CD4-positive, alpha-beta T cell treated with Interleukin-6 for 4 hours (primary cell): ENCODE data around the gene PARP6.
"Not testable (repeated sequence)": the region's sequence is repeated elsewhere in the genome, so short reads cannot be mapped to it uniquely, and the experiment has no call there.

Experiments
- DNase-seq: peaks from one replicate; pipeline ENCODE4 v3.0.0-alpha.2; 2020; ENCODE audit warnings: mixed read lengths

The PARP6 gene

DNA sequence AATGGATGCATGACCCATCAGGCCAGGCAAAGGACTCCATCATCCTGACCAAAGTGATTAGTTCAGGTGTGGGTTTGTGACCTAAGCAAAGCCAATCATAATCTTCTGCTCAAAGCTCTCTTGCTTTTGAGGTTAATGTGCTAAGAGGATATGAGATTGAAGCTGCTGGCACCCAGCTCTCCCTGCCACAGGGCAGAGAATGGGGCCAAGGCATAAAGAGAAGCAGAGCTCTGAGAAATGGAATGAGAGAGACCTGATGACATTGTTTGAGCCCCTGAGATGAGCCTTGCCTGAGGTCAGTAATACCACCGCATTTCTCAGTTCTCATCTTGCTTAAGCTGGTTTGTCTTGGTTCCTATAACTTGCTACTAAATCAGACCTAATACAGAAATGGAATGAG lies 6.4 kb upstream of the PARP6 start:
- no peak for DNase-seq

DNA sequence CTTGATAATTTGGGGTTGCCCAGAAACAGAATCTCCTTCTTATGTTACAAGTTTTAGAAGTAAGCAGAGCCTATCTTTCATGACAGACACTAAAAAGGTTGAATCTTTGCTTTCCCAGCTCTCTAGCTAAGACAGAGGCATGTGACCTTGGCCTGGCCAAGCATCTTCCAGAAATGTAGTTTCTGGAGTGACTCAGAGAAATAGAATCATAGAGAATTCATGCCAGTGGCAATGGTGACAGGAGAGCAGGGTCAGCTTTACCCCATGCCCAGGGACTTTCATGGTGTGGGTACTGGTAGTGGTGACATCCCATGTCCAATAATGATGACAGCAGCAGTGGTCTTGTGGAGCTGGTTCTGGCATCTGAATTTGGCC lies 4.0 kb upstream of the PARP6 start:
- no peak for DNase-seq

DNA sequence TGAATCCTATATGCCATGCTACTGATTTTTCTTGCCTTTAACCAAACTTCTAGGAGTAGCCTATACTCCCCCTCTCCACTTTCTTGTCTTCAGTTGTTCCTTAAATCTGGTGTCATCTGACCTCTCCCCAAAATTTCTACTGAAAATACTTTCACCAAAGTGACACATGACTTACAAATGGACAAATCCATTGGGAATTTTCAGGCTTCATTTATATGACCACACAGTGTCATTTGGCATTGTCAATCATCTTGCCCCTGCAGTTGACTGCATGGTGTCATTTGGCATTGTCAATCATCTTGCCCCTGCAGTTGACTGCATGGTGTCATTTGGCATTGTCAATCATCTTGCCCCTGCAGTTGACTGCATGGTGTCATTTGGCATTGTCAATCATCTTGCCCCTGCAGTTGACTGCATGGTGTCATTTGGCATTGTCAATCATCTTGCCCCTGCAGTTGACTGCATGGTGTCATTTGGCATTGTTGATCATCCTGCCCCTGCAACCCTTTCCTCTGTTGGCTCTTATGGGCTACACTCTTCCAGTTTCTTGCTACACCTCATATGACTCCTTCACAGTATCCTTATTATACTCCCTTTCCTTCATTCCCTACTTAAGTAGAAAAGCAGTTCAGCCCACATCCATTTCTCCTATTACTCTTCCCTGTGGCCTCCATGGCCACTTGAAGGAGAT lies 3.4 kb upstream of the PARP6 start:
- DNase-seq = not testable (repeated sequence)

DNA sequence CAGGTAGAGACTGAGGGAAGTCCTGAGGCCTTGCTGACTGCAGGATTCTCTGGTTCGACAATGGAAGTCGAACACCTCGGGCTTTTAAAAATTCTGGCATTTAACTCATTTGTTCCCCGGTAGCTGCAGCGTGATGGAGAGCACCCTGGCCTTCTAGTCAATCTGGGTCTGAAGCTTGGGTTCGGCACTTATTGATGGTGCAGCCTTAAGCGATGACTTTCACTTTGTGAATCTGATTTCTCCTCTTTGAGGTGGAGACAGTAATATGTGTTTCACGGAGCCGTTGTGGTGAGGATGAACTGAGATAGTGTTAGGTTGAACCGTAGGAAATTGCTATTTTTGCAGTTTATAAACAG lies 621 bp upstream of the PARP6 start:
- DNase-seq = no peak

DNA sequence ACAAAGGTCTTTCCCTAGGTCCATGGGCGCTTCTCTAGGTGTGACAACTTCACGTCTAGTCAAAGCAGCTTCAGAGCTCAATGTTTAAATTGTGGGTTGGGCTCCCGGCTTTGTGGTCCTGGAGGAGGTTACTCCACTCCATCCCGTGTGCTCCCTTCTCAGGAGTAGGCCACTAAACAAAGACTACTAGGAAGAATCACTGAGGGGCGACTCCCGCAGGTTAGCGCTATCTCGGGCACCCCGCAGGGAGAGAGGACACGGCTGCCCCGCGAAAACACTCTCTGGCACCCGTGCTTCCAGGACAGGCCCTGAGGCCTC lies 500 bp downstream of the PARP6 start:
- DNase-seq = no peak

DNA sequence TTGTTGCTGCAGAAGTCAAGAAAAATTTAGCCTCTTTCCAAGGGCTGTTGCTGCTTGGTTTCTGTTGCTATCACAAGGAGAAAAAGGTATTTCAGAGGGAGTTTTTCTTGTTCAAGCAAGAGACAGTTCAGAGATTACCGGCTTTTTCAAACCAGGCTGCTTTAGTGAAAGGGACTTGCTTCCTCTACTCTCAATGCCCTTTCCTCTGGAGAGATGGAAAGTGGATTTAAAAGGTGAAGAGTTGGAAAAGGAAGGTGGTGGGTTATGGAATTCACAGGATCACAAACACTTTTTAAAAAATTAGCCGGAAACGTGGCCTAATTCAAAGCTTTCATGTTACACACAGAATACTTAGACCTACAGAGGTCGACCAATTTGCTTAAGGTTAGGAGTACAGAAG lies 1.1 kb downstream of the PARP6 start:
- no peak for DNase-seq

DNA sequence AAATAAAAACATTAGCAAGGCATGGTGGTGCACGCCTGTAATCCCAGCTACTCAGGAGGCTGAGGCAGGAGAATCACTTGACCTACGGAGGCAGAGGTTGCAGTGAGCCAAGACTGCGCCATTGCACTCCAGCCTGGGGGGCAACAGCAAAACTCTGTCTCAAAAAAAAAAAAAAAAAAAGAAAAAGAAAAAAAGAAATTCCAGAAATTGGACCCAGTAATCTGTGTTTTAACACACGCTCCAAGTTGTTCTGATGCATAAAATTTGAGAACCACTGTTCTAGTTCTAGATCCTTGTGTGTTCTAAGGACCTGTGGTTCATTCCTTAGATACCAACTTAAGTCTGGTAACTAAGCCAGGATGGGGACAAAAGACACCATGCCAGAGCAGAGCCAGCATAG lies 2.6 kb downstream of the PARP6 start:
- DNase-seq = no peak

DNA sequence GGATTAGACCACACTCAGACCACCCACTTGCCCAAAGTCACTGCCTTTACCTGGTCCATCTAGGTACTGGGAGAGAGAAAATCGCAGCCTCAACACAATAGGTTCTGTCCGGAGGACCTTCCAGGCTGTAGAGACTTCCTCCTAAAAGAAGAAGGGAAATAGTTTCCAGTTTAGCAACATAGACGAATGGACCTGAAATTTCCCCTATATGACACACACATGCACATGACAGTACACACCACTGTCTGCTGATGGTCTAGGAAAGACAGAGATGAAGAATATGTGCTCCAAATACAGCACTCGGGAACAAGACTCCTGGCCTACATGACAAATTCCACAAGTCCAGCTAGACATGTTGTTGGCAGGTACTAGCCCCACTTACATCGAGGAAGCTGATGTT lies 7.3 kb downstream of the PARP6 start:
- no peak for DNase-seq

DNA sequence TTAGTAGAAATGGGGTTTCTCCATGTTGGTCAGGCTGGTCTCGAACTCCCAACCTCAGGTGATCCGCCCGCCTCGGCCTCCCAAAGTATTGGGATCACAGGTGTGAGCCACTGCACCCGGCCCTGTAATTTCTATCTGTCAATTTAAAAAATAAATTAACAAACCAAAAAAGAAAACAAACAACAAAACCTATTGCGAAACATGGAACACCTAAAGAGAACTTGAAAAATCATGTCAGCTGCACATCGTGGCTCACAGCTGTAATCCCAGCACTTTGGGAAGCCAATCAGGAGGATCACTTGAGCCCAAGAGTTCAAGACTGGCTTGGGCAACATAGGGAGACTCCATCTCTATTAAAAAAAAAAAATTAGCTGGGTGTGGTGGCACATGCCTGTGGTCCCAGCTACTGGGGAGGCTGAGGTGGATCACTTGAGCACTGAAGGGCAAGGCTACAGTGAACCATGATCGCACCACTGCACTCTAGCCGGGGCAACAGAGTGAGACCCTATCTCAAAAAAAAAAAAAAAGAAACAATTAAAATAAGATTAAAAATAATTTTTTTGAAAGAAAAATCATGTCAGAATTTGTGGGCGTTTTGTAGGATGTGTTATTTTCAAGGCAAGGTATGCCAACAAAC lies 19.6 kb downstream of the PARP6 start:
- no peak for DNase-seq

DNA sequence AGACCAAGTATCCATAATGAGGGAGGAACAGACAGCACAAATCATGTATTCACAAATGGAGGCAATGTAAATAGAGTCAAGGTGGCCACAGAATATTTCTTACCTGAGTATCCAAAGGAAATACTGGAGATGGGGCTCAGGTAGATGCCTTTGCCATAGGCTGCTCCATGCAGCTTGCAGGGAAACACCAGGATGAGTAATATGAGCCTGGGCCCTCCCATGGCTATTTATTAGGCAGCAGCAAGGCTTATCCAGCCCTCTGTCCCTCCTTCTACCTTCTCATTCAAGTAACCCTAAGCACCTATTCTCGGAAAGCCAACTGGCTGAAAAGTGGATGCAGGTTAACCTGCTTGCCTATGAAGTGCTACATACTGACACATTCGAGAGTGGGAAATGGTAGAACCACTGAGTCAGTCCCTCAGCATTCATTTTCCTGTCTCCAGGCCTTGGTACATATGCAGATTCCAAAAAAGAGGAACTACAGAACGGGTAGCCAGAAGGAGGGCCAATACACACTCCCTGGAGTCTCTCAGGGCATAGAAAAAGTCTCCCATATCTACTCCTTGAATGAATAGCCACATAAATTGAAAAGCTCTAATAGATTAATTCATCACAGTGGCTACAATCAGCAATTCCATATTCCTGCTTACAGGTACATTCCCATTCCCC lies 23.1 kb downstream of the PARP6 start:
- DNase-seq = no peak

DNA sequence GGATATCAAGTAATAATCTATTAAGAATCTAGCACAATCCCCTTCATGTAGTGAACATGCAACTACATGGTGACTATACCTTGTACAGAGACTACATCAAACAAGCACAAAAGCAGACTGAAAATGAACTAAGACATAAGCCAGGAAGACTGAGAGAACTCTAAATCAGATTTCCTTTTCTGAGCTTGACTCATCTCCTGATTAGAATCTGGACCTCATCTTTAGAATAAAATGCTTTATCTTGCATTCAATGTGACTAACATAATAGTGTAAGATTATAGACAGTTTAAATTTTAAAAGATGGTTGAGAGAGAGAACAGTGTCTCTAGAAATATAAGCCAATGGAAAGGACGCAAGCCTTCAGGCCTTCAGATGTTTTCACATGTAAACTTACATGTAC lies 23.8 kb downstream of the PARP6 start:
- no peak for DNase-seq

DNA sequence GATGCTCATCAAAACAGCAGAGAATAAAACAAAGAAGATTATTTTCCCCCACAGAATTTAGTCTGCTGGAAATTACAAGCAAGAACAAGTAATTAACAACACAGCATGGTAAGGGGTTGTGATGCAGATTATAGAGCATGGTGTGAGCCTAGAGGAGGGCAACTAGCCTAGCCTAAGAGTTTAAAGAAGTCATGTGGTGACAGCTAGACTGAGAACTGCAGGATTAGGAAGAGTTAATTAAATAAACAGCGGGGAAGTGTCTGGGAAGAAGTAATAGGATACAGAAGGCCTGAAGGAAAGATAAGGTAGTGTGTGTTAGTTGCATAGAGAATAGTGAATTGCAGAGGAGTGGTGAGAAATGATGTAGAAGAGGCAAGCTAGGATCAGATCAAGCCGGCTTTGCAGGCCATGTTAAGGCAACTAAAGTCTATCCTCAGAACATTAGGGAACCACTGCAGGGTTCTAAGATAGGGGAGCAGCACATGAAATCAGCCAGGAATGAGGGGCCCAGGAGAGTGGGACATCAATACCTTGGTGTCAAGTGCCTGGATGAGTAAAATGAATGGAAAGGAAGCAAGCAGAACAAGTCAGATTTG lies 29.5 kb downstream of the PARP6 start:
- DNase-seq = no peak

DNA sequence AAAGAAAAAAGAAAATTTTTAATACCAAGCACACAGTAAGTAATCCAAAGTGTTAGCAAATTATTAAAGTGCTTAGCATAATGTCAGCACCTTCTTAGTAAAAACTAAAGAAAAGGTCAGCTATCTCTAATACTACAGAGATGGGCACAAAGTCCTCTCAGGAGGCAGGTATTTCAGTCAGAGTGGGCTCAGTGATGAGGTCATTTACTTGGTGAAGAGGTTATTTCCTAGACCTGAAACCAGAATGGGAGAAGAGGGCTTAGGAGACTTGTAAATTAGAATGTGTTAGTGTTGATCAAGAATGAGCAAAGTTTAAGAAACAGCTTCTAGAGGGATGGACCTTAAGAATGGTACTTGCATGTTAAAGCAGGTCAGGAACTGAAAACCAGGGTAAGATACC lies 32.7 kb downstream of the PARP6 start:
- DNase-seq = no peak

DNA sequence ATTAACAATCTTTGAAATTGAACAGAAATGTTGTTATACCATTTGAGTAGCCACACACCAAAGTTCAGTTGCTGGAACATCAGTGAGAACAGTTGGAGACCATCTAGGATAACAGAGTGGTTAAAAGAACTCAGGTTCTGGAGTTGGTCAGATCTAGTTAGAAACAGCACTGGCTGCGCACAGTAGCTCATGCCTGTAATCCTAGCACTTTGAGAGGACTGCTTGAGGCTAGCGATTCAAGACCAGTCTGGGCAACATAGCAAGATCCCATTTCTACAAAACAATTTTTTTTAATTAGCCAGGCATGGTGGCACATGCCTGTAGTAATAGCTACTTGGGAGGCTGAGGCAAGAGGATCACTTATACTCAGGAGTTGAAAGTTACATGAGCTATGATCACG lies 33.8 kb downstream of the PARP6 start:
- DNase-seq = no peak

DNA sequence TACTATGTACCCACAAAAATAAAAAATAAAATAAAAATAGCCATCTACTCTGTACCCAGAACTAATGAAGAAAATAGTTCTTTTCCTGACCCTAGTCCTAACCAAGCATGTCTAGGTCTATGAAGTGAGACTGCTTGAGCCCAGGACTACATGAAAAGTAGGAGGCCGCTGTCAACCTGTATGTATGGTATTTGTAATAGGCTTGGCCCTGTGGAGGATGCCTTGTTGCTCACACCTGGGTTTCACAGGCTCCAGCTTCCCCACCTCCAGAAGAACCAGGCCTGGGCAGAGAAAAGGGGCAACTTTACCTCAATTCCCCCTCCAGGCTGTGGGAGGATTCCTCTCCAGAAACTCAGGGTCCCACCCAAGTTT lies 34.5 kb downstream of the PARP6 start:
- DNase-seq = no peak

DNA sequence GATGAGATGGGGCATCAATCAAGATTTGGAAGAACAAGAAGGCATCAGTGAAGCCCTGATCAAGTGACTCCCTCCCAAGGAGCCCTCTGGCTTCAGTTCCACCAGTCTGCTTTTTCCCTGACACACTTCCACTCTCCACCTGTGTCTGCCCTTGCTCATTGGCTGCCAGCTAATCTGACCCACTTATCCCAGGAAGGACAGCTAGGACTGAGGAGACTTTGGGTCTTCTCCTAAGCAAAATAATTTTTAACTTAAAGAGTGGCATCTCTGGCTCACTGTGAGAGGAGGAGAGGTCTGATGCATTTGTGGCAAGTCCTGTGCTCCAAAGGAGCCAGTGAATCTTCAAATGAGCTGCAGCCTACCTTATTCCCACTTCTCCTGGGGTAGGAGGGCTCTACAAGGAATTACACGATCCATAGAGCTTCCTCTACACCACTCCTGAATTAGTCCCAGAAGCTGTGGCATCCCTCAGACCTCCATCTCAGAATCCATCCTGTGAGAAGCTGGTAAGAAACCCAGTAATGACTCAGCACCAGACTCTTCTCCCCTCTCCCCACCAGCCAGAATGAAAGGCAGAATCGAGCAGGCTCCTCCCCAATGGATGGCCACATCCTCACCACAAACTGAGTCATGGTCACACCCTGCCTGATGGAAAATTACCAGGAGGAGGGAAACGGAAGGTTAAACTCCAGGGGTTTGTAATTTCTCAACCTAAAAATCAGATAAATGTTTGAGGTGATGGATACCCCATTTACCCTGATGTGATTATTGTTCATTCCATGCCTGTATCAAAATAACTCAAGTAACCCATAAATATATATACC lies 35.1 kb downstream of the PARP6 start:
- DNase-seq = peak; percentile 71

DNA sequence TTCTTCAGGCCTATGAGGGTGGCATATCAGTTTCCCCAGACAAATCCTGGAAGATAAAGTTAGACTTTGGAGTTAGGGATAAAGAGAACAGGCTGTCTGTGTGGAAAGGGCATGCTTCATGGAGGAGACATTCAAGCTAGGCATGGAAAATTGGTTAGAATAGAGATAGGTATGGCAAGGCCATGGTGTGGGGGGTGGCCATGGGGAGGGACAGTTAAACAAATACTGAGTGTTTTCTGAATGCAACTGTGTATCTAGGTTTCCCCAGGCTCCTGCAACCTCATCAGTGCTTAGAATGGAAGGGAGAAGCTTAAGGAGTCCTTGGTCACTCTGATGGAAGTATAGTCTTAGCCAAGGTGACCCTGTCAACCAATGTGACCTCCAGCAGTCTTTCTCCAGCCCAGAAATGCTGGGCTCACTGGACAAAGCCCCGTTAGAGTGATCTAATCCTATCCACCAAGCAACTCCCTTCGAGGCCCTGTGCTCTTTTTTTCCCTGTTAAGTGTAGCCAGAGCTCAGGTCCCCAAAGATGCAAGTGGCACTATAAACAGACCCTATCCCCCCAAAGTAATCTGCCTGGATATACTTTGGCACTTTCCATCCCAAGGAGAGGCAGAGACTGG lies 35.9 kb downstream of the PARP6 start:
- DNase-seq = no peak

DNA sequence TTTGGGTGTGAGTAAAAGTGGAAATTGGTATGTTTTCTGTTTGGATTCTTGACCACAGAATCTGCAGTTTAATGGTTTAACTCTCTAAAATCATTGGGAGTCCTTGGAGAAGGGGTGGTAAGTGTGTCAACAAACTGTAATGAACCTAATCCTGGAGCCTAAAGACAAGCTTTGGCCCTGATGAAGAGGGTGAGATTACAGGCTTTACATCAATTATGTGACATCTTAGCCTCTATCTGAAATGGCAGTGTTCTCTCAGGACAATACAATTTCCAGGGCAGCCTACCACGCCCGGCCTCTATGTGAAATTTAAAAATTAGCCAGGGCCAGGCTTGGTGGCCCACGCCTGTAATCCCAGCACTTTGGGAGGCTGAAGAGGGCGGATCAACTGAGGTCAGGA lies 37.1 kb downstream of the PARP6 start:
- no peak for DNase-seq

DNA sequence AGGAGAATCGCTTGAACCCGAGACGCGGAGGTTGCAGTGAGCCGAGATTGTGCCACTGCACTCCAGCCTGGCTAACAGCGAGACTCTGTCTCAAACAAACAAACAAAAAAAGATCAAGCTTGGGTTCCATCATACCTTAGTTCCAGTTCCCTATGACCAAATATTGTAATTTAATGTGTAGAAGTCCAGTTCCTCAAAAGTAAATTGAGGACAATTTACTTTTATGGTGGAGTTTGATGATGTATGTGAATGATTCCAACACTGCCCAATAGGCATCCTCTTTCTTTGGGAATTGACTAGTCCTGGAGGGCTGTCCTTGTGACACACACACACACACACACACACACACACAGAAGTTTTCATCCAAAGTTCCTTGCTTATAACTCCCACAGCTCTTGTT lies 38.6 kb downstream of the PARP6 start:
- DNase-seq = no peak

DNA sequence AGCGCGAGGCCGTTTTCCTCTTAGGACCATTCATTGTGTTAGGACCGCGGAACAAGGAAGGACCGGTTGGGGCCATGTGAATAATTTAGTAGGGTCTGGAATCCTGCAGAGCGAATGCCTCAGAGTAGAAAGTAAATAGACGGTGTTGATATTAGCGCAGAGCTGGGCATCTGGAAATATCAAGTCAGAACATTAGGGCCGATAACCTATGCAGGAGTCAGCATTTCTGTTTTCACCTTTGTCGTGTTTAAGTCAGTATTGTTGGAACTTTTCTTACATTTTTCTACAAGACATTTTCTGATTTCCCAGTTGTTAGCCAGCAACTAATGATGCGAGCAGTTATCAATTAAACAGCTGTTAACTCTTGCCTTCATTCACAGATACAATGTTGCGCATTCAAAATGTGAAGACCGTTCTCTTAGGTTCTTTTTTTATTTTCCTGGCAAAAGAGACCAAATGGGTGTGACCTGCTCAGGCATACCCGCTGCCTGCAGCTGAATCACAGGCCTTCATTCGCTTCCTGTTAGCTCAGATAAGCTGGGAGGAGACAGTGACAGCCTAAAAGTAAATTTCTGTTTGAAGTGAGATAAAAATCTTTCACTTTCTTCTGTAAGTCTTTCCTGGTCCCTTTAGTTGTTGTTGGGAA lies 40.4 kb downstream of the PARP6 start:
- DNase-seq = peak; percentile 75

DNA sequence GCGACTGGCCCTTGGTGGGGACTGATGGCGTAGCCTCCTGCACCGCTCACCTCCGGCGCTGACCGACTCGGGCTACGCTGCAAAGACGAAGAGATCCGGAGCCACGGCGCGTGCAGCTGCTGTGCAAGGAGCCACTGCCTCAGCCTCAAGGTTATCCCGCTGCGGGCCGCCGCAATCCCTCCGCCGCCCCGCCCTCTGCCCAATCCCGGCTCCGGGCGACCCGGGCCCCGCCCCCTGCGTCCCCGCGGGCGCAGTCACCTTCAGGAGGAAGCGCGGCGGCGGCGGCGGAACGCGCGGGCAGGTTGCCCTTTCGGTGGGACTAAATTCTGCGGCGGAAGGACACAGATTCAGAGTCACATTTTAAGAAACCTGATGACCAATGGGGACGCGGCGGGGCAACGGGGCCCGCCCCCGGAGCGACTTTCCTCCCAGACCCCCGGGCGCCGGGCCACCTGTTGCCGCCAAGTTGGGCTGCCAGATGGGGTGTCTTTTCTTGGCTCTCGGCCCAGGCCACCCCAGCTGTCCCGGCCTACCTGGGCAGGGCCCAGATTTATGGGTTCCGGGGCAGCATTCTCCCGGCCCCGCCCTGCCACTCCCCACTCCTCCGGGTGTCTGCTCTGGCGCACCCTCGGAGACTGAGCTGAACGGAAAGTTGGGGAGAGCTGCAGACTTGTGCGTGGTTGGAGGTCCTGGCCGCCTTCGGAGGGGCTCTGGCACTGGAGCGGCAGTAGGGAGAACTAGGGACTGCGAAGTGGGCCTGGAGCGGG lies 41.1 kb downstream of the PARP6 start, which contains the start of gene PKM:
TSS of gene PKM (minus strand) at position 125 of the 767 bp plus-strand sequence. CDS start 12,093 bp downstream, outside the sequence.
- DNase-seq = peak; percentile 98
